GM10266 (cell line): ENCODE data around the gene KDM3B.

Source experiments
- DNase-seq: peaks from one replicate; pipeline ENCODE4 v3.0.0; 2012; ENCODE audit errors: extremely low spot score
- CTCF ChIP-seq: IDR thresholded peaks from 2 replicates; pipeline ENCODE4 v1.5.1; 2012; ENCODE audit warnings: mild to moderate bottlenecking, low read depth; ENCODE audit not compliant: control insufficient read depth, insufficient read depth; ENCODE audit errors: missing control alignments

The KDM3B gene

DNA sequence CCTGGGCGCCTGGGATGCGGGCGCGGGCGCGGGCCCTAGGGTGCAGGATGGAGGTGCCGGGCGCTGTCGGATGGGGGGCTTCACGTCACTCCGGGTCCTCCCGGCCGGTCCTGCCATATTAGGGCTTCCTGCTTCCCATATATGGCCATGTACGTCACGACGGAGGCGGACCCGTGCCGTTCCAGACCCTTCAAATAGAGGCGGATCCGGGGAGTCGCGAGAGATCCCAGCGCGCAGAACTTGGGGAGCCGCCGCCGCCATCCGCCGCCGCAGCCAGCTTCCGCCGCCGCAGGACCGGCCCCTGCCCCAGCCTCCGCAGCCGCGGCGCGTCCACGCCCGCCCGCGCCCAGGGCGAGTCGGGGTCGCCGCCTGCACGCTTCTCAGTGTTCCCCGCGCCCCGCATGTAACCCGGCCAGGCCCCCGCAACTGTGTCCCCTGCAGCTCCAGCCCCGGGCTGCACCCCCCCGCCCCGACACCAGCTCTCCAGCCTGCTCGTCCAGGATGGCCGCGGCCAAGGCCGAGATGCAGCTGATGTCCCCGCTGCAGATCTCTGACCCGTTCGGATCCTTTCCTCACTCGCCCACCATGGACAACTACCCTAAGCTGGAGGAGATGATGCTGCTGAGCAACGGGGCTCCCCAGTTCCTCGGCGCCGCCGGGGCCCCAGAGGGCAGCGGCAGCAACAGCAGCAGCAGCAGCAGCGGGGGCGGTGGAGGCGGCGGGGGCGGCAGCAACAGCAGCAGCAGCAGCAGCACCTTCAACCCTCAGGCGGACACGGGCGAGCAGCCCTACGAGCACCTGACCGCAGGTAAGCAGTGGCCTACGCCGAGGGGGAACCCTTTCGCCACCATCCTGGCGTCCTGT lies 113.0 kb downstream of the KDM3B start, which contains the start of gene EGR1:
EGR1 (plus strand) TSS at position 219 of the 864 bp plus-strand sequence; CDS start at position 502, 283 bp downstream.
- peak; percentile 95 for DNase-seq
- no peak for TF ChIP-seq CTCF

GRCh38 chr5:138466125-138466899 lies 113.8 kb downstream of the KDM3B start:
- DNase-seq = no peak
- TF ChIP-seq CTCF = no peak

DNA sequence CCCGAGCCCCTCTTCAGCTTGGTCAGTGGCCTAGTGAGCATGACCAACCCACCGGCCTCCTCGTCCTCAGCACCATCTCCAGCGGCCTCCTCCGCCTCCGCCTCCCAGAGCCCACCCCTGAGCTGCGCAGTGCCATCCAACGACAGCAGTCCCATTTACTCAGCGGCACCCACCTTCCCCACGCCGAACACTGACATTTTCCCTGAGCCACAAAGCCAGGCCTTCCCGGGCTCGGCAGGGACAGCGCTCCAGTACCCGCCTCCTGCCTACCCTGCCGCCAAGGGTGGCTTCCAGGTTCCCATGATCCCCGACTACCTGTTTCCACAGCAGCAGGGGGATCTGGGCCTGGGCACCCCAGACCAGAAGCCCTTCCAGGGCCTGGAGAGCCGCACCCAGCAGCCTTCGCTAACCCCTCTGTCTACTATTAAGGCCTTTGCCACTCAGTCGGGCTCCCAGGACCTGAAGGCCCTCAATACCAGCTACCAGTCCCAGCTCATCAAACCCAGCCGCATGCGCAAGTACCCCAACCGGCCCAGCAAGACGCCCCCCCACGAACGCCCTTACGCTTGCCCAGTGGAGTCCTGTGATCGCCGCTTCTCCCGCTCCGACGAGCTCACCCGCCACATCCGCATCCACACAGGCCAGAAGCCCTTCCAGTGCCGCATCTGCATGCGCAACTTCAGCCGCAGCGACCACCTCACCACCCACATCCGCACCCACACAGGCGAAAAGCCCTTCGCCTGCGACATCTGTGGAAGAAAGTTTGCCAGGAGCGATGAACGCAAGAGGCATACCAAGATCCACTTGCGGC lies 114.6 kb downstream of the KDM3B start:
- no peak for TF ChIP-seq CTCF
- DNase-seq = no peak

DNA sequence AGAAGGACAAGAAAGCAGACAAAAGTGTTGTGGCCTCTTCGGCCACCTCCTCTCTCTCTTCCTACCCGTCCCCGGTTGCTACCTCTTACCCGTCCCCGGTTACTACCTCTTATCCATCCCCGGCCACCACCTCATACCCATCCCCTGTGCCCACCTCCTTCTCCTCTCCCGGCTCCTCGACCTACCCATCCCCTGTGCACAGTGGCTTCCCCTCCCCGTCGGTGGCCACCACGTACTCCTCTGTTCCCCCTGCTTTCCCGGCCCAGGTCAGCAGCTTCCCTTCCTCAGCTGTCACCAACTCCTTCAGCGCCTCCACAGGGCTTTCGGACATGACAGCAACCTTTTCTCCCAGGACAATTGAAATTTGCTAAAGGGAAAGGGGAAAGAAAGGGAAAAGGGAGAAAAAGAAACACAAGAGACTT lies 115.2 kb downstream of the KDM3B start:
- no peak for TF ChIP-seq CTCF
- DNase-seq = no peak

DNA sequence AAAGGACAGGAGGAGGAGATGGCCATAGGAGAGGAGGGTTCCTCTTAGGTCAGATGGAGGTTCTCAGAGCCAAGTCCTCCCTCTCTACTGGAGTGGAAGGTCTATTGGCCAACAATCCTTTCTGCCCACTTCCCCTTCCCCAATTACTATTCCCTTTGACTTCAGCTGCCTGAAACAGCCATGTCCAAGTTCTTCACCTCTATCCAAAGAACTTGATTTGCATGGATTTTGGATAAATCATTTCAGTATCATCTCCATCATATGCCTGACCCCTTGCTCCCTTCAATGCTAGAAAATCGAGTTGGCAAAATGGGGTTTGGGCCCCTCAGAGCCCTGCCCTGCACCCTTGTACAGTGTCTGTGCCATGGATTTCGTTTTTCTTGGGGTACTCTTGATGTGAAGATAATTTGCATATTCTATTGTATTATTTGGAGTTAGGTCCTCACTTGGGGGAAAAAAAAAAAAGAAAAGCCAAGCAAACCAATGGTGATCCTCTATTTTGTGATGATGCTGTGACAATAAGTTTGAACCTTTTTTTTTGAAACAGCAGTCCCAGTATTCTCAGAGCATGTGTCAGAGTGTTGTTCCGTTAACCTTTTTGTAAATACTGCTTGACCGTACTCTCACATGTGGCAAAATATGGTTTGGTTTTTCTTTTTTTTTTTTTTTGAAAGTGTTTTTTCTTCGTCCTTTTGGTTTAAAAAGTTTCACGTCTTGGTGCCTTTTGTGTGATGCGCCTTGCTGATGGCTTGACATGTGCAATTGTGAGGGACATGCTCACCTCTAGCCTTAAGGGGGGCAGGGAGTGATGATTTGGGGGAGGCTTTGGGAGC lies 115.9 kb downstream of the KDM3B start:
- no peak for TF ChIP-seq CTCF
- DNase-seq = no peak

DNA sequence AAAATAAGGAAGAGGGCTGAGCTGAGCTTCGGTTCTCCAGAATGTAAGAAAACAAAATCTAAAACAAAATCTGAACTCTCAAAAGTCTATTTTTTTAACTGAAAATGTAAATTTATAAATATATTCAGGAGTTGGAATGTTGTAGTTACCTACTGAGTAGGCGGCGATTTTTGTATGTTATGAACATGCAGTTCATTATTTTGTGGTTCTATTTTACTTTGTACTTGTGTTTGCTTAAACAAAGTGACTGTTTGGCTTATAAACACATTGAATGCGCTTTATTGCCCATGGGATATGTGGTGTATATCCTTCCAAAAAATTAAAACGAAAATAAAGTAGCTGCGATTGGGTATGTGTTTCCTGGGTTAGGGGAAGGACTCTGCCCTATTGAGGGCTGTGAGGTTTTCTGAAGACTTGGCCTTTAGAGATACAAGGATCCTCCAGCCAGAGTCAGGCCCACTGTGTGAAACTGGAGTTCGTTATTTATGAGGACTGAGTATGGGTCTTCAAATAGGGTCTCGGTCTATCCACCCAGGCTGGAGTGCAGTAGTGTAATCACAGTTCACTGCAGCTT lies 116.6 kb downstream of the KDM3B start:
- no peak for DNase-seq
- no peak for TF ChIP-seq CTCF
